GM13976 (cell line): ENCODE measurements around the gene LAMB2.

Source experiments
- DNase-seq: peaks from one replicate; pipeline ENCODE4 v3.0.0; 2012; ENCODE audit warnings: low spot score
- in situ Hi-C: fragments of 300-500 bp; cut with MboI; formaldehyde crosslinking; loops from one replicate; pipeline ENCODE4 v1.12.0; 2022; ENCODE audit warnings: low sequenced_read_pairs, mixed read lengths, inconsistent platforms; ENCODE audit not compliant: unreplicated experiment
- TF ChIP-seq, protein P1 (sequence below): IDR thresholded peaks from 2 replicates; pipeline ENCODE4 v1.5.1; 2012; ENCODE audit warnings: borderline replicate concordance, mild to moderate bottlenecking; ENCODE audit not compliant: insufficient read depth; ENCODE audit errors: extremely low read depth, missing control alignments, control extremely low read depth

LAMB2 gene

DNA sequence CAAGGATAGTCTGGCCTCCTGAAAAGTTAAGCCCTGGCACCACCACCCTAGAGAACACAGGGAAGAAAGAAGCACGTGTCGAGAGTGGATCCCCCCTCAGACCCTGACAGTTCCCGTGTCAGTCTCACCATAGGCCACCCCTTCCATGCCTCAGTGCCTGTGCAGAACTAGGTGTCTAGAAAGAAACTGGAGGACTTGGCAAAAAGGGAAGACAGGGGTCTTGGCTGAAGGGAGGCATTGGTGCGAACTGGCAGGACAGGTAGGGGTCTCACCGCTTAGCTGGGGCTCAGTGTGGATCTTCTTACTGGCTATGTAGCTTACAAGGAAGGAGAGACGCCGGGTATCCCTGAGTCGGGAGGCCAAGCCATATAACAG is 28.8 kb downstream of the LAMB2 start:
- in situ Hi-C loops = no loop called here

DNA sequence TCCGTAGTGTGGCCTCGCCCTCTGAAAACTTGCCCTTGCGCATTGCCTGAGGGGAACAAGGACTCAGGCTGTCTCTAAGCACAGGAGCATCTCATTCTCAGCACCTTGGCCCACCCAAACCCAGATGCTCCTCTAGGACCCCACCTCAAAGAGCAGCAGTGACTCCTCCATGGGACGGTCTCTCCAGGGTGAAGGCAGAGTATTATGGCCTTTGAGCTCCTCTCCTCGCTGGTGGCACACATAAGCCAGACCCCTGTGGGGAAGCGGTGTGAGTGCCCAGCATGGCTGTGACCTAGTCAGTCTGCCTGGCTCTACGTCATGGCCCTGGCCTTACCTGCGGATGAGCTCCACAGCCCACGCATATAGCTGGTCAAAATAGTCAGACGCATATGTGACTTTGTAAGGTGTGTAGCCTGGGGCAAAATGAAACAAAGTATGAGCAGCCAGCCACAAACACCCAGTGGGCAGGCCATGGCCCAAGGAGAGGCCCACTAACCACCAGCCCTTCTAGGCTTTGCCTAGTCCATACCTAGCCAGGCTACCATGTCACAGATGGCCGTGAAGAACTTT is 32.7 kb downstream of the LAMB2 start:
- TF ChIP-seq, protein P1, sequence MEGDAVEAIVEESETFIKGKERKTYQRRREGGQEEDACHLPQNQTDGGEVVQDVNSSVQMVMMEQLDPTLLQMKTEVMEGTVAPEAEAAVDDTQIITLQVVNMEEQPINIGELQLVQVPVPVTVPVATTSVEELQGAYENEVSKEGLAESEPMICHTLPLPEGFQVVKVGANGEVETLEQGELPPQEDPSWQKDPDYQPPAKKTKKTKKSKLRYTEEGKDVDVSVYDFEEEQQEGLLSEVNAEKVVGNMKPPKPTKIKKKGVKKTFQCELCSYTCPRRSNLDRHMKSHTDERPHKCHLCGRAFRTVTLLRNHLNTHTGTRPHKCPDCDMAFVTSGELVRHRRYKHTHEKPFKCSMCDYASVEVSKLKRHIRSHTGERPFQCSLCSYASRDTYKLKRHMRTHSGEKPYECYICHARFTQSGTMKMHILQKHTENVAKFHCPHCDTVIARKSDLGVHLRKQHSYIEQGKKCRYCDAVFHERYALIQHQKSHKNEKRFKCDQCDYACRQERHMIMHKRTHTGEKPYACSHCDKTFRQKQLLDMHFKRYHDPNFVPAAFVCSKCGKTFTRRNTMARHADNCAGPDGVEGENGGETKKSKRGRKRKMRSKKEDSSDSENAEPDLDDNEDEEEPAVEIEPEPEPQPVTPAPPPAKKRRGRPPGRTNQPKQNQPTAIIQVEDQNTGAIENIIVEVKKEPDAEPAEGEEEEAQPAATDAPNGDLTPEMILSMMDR = no peak
- in situ Hi-C loops = no loop called here
- DNase-seq = no peak

More for the DNA sequence above, 28.8 kb downstream of the LAMB2 start:
- DNase-seq = no peak
- TF ChIP-seq, protein P1 = no peak

DNA sequence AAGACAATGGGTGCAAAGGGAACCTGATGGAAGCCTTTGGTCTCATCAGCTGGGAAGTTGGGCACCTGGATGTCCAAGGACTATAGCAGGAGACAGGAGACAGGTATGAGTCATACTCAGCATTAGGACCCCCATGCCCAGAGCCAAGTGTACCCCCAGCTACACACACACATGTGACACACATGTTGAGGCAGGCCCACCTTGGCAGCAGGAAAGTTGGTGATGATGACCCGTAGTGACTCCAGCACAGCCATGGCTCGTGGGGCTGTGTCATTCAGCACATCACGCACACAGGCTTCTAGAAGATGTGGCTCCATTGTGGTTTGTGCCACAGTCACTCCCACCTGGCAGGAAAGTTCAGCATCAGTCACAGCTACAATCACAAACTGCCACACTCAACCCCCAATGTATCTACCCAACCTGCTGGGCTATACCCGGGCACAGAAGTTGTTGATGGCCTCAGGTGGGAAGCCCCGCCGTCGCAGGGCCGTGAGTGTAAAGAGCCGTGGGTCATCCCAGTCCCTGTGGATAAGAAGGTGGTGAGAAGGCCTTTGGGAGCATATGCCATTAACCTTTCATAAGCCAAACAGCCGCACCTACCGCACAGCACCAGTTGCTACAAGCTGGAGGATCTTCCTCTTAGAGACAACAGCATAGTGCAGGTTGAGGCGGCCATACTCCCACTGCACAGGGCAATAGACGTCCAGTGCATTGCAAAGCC is 33.8 kb downstream of the LAMB2 start:
- DNase-seq = no peak
- in situ Hi-C loops = no loop called here
- TF ChIP-seq, protein P1 = no peak

DNA sequence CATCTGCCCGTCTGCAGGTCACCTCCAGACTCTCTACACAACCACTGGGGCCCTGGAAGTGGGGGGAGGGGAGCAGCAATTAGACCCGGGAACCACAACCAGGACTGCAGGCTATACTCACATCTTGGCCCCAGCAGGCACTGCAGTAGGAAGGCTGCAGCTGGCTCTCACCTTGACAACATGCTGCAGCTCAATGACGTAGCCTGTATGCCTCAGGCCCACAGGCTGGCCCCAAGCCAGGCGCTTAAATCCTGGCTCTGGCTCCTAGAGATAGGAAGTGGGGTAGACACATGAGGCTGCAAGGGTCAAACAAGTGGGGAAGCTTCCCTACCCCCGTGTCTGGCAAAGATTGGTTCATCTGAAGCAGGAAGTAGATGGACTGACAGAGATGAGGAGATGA is 34.4 kb downstream of the LAMB2 start:
- DNase-seq = no peak
- TF ChIP-seq, protein P1 = no peak
- in situ Hi-C loops = no loop called here

DNA sequence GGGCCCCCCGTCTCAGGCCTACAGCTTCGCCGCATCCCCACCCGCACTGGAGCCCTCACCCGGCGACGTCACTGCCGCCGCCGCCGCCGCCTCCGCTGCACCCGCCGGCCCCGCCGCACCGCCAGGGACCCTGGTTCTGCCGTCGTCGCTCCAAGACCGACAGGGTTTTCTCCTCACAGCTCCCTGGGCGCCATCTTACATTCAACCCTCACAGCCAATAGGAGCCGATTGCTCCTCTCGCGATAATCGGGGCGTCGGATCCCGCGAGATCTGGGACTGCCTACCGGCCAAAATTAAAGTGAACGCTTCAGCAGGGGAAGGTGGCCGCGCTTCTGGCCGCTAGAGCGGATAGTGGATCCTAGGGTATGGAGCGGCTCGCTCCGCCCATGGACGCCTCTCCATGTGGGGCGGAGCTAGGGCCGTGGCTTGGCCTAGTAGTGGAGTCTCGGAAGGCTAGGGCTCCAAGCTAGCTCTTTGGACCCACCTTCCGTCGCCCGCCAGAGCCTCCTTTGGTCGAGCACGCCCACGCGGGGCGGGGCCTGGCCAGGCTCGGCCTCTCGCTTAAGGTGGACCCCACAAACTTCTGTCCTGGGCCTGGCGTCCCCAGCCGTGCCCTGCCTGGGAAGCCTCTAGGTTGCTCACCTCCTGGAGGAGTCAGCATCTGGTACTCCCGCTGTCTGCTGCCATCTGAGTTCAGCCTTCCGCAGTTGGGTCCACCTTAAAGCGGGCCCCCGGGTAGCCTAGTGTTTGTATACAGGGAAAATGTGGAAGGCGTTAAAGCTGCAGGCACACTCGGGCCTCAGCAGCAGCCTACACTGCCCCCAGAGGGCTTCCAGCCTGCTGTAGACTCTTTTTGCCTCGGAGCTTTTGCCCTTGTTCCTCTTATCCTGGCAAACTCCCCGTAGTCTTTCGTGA is 38.7 kb downstream of the LAMB2 start, which contains the start of gene QRICH1:
QRICH1 (minus strand) TSS at position 219 of the 915 bp plus-strand sequence. CDS start 17,054 bp downstream, outside the sequence.
- TF ChIP-seq, protein P1 = peak; percentile 27
- in situ Hi-C loops = no loop called here
- peak; percentile 94 for DNase-seq
